WERI-Rb-1 (cell line): Measurements from ENCODE around the gene DGLUCY.
"Not testable (repeated sequence)": the region's sequence is repeated elsewhere in the genome, so short reads cannot be mapped to it uniquely, and the experiment has no call there.

Source experiments
- DNase-seq: peaks from one replicate; pipeline ENCODE4 v3.0.0-alpha.2; 2020
- H3K27ac ChIP-seq: fragments of 250-450 bp; sonication (Bioruptor Pico); 2 replicates; pipeline ENCODE4 v1.5.1; 2020; ENCODE audit warnings: mild to moderate bottlenecking, moderate library complexity
- H3K27me3 ChIP-seq: fragments of 250-450 bp; sonication (Bioruptor Pico); 2 replicates; pipeline ENCODE4 v1.5.1; 2021; ENCODE audit warnings: mild to moderate bottlenecking, low read depth, moderate library complexity; ENCODE audit not compliant: insufficient read depth, severe bottlenecking
- H3K36me3 ChIP-seq: fragments of 250-450 bp; sonication (Bioruptor Pico); 2 replicates; pipeline ENCODE4 v1.5.1; 2020; ENCODE audit warnings: mild to moderate bottlenecking, moderate library complexity
- H3K4me3 ChIP-seq: 2 replicates; pipeline ENCODE4 v1.5.1; 2011; ENCODE audit warnings: low read depth, mild to moderate bottlenecking, control low read depth, low read length
- H3K9me3 ChIP-seq: fragments of 250-450 bp; sonication (Bioruptor Pico); 2 replicates; pipeline ENCODE4 v1.5.1; 2021; ENCODE audit warnings: mild to moderate bottlenecking, moderate library complexity; ENCODE audit not compliant: severe bottlenecking
- CTCF ChIP-seq: IDR thresholded peaks from 2 replicates; pipeline ENCODE4 v1.5.1; 2011; ENCODE audit warnings: low read depth, mild to moderate bottlenecking, control low read depth, inconsistent platforms, low read length

The DGLUCY gene

GRCh38 chr14:91221270-91221669 lies 107.4 kb downstream of the DGLUCY start:
- no peak overlapping the region for H3K4me3 ChIP-seq
- H3K9me3 ChIP-seq = no peaks in the 10 kb centered on the region
- no peak for TF ChIP-seq CTCF
- H3K36me3 ChIP-seq = no peaks in the 10 kb centered on the region
- no peak overlapping the region for H3K27ac ChIP-seq
- DNase-seq = no peak
- no peaks in the 10 kb centered on the region for H3K27me3 ChIP-seq

GRCh38 chr14:91223028-91223783 lies 109.3 kb downstream of the DGLUCY start:
- Histone ChIP-seq H3K27me3 (no peaks in the 10 kb centered on the region), H3K36me3 (no peaks in the 10 kb centered on the region), H3K9me3 (no peaks in the 10 kb centered on the region), H3K27ac (no peak overlapping the region), H3K4me3 (no peak overlapping the region)
- no peak for DNase-seq
- TF ChIP-seq CTCF = no peak

- DNase-seq = no peak
- no peaks in the 10 kb centered on the region for H3K27me3 ChIP-seq
- H3K4me3 ChIP-seq = no peak overlapping the region
- TF ChIP-seq CTCF = no peak
- no peaks in the 10 kb centered on the region for H3K36me3 ChIP-seq
- peaks cover under 1% of the 10 kb centered on the region for H3K9me3 ChIP-seq
- no peak overlapping the region for H3K27ac ChIP-seq
Measured at GRCh38 chr14:91225025-91225424, 111.2 kb downstream of the DGLUCY start.

GRCh38 chr14:91226360-91226759 lies 112.5 kb downstream of the DGLUCY start:
- not testable (repeated sequence) for H3K9me3 ChIP-seq, H3K27me3 ChIP-seq, DNase-seq, H3K36me3 ChIP-seq, H3K27ac ChIP-seq, H3K4me3 ChIP-seq

- H3K9me3 ChIP-seq = peaks cover 6% of the 10 kb centered on the region
- TF ChIP-seq CTCF = no peak
- H3K4me3 ChIP-seq = no peak overlapping the region
- DNase-seq = no peak
- no peaks in the 10 kb centered on the region for H3K27me3 ChIP-seq
- no peaks in the 10 kb centered on the region for H3K36me3 ChIP-seq
- no peak overlapping the region for H3K27ac ChIP-seq
Measured at GRCh38 chr14:91227183-91227628, 113.3 kb downstream of the DGLUCY start.

GRCh38 chr14:91228112-91229004 lies 114.5 kb downstream of the DGLUCY start:
- no peaks in the 10 kb centered on the region for H3K27me3 ChIP-seq
- no peak for TF ChIP-seq CTCF
- no peak overlapping the region for H3K27ac ChIP-seq
- H3K4me3 ChIP-seq = no peak overlapping the region
- no peak for DNase-seq
- peaks cover 6% of the 10 kb centered on the region for H3K9me3 ChIP-seq
- no peaks in the 10 kb centered on the region for H3K36me3 ChIP-seq
